Measurements from ENCODE around the gene POU2F3.

GRCh38 chr11:120273432-120273831 lies 33.5 kb downstream of the POU2F3 start:
- no peak for TF ChIP-seq EZH2 (IDR thresholded peaks at IDR 0.05; ENCODE audit: insufficient read depth, poor library complexity, severe bottlenecking)
- no peak for TF ChIP-seq EZH2phosphoT487 (IDR thresholded peaks at IDR 0.05; ENCODE audit: insufficient read depth, low read depth)
